ENCODE measurements around the gene AGTRAP.

Gene AGTRAP

DNA sequence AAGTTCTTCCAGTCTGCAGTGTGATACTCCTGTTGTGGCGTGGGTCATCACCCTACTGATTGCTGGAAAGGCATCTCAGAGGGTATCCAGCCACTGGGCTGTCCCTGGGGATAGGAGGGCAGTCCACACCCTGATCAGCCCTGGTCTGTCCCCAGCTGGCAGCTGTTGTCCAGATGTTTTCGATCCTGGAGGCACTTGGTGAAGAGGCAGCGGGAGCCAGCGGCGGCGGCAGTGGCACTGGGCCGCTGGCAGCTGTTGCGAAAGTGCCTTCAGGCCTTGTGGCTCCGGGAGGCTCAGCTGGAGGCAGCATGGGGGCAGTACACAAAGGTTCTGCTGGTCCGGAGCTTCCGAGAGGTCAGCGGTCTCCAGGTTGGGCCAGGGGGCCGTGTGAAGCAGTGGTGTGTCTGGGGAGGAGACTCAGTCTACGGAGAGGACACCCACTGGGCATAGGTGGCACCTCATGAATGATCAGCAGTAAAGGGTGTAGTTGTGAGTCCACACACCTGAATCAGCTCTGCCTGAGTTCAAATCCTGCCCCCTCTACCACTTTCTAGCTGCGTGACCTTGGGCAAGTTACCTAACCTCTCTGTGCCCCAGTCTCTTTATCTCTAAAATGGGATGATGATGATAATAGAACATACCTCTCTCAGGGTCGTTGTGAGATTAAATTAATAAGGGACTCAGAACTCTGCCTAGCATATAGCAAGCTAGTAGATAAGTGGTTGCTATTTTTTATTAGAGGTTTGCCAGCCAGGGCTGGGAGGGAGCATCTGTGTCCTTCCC, 32.2 kb downstream of the AGTRAP start:
- TF ChIP-seq, protein P1, sequence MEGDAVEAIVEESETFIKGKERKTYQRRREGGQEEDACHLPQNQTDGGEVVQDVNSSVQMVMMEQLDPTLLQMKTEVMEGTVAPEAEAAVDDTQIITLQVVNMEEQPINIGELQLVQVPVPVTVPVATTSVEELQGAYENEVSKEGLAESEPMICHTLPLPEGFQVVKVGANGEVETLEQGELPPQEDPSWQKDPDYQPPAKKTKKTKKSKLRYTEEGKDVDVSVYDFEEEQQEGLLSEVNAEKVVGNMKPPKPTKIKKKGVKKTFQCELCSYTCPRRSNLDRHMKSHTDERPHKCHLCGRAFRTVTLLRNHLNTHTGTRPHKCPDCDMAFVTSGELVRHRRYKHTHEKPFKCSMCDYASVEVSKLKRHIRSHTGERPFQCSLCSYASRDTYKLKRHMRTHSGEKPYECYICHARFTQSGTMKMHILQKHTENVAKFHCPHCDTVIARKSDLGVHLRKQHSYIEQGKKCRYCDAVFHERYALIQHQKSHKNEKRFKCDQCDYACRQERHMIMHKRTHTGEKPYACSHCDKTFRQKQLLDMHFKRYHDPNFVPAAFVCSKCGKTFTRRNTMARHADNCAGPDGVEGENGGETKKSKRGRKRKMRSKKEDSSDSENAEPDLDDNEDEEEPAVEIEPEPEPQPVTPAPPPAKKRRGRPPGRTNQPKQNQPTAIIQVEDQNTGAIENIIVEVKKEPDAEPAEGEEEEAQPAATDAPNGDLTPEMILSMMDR (IDR thresholded peaks at IDR 0.05; ENCODE audit: low read depth, low read length, missing control alignments) = no peak
- in situ Hi-C loops (cut with HindIII; ENCODE audit: low pct_ligation_motif_present, low sequenced_read_pairs) = no loop called here
- H3K4me3 ChIP-seq (ENCODE audit: low read depth, low read length) = no peak overlapping the region
- peaks cover 2% of the 10 kb centered on the region for H3K27me3 ChIP-seq (replicated peaks)
- H3K27ac ChIP-seq = no peak overlapping the region
- no peaks in the 10 kb centered on the region for H3K36me3 ChIP-seq (replicated peaks)
- no peak for DNase-seq

DNA sequence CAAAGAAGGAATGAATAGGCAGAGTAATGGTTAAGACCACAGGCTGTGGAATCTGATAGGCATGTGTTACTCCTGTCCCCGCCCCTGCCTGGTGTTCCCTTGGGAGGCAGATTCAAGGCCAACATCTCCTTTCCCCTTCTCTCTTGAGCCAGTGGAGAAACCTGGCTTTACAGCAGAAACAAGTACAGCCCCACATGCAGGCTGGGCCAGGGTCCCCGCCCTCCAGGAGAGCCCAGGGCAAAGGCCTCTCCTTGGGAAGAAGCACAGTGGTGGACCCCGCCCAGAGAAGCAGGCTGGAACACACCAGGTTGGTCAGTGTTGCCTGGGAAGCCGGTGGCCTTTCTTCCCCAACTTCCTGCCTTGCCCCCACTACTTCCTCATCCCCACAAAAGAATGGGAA, 32.9 kb downstream of the AGTRAP start:
- in situ Hi-C loops (cut with HindIII; ENCODE audit: low pct_ligation_motif_present, low sequenced_read_pairs) = no loop called here
- peaks cover 2% of the 10 kb centered on the region for H3K27me3 ChIP-seq (replicated peaks)
- TF ChIP-seq, protein P1 (IDR thresholded peaks at IDR 0.05; ENCODE audit: low read depth, low read length, missing control alignments) = no peak
- H3K4me3 ChIP-seq (ENCODE audit: low read depth, low read length) = no peak overlapping the region
- no peaks in the 10 kb centered on the region for H3K36me3 ChIP-seq (replicated peaks)
- no peak for DNase-seq
- H3K27ac ChIP-seq = no peak overlapping the region

DNA sequence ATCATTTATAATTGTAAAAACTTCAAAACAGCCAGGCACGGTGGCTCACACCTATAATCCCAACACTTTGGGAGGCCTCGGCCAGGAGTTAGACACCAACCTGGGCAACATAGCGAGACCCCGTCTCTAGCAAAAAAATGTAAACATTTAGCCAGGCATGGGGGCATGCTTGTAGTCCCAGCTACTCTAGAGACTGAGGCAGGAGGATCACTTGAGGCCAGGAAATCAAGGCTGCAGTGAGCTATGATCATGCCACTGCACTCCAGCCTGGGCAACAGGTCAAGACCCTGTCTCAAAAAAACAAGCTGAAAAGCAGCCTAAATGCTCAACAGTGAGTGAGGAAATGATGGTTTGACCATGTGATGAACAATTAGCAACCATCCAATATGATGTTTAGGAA, 33.3 kb downstream of the AGTRAP start:
- in situ Hi-C loops (cut with HindIII; ENCODE audit: low pct_ligation_motif_present, low sequenced_read_pairs) = no loop called here
- peaks cover 2% of the 10 kb centered on the region for H3K27me3 ChIP-seq (replicated peaks)

DNA sequence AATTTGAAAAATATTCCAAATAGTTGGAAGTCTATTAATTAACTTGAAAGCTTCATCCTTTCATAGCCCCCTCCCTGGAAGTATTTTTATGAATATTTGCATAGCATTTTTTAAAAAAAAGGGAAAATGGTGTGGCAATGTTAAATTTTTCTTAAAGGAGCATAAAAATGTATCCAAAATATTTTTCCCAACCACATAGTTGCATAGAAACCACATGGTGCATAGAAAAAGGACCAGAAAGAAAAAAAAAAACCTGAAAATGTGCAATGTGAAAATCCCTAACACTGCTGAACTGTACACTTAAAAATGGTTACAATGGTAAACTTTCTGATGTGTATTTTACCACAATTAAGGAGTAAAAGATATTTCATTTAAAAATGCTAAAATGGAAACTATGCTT, 34.1 kb downstream of the AGTRAP start:
- DNase-seq = no peak

More for the DNA sequence above, 33.3 kb downstream of the AGTRAP start:
- Histone ChIP-seq H3K36me3 (replicated peaks) (no peaks in the 10 kb centered on the region), H3K27ac (no peak overlapping the region), H3K4me3 (ENCODE audit: low read depth, low read length) (no peak overlapping the region)
- TF ChIP-seq, protein P1 (IDR thresholded peaks at IDR 0.05; ENCODE audit: low read depth, low read length, missing control alignments) = no peak
- DNase-seq = no peak

DNA sequence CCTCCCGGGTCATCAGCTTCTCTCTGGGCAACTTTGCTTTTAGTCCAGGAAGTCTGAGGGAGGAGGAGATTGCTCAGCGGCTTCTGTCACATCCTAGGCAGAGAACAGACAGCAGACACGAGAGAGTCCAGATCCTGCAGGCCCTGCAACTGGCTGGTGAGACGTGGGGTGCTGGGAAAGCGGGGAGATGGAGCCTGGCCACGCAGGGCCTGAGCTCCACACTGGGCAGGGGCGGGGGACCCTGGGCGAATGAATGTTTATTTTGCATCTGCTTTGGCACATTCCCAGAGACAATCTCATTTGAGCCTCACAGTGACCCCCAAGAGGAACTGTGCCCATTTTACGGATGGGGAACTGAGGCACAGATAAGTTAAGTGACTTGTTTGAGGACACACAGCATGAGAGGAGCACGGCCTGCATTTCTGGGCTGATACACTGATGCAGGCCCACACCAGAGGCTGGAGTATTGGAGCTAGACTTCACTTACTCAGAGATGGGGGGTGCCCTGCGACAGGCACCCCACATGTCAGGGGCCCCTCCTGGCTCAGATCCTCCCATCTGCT, 35.6 kb downstream of the AGTRAP start:
- in situ Hi-C loops (cut with HindIII; ENCODE audit: low pct_ligation_motif_present, low sequenced_read_pairs) = no loop called here
- no peak for DNase-seq
- H3K36me3 ChIP-seq (replicated peaks) = no peaks in the 10 kb centered on the region
- TF ChIP-seq, protein P1 (IDR thresholded peaks at IDR 0.05; ENCODE audit: low read depth, low read length, missing control alignments) = no peak
- H3K27ac ChIP-seq = no peak overlapping the region
- H3K27me3 ChIP-seq (replicated peaks) = peaks cover 2% of the 10 kb centered on the region
- no peak overlapping the region for H3K4me3 ChIP-seq (ENCODE audit: low read depth, low read length)

More for the DNA sequence above, 34.1 kb downstream of the AGTRAP start:
- Histone ChIP-seq H3K36me3 (replicated peaks) (no peaks in the 10 kb centered on the region), H3K4me3 (ENCODE audit: low read depth, low read length) (no peak overlapping the region), H3K27ac (no peak overlapping the region), H3K27me3 (replicated peaks) (peaks cover 2% of the 10 kb centered on the region)
- TF ChIP-seq, protein P1 (IDR thresholded peaks at IDR 0.05; ENCODE audit: low read depth, low read length, missing control alignments) = no peak
- in situ Hi-C loops (cut with HindIII; ENCODE audit: low pct_ligation_motif_present, low sequenced_read_pairs) = no loop called here

All from brain microvascular endothelial cell (primary cell).